HG02840 (cell line): ENCODE results near the gene DNM2.
"Not testable (repeated sequence)": the region's sequence is repeated elsewhere in the genome, so short reads cannot be mapped to it uniquely, and the experiment has no call there.

Experiments used
- ATAC-seq: cut with Tn5 transposase; IDR thresholded peaks from one replicate; pipeline ENCODE4 v1.9.1; 2021; ENCODE audit warnings: mild to moderate bottlenecking, moderate library complexity, moderate number of reproducible peaks; ENCODE audit not compliant: unreplicated experiment, low FRiP score

The DNM2 gene

DNA sequence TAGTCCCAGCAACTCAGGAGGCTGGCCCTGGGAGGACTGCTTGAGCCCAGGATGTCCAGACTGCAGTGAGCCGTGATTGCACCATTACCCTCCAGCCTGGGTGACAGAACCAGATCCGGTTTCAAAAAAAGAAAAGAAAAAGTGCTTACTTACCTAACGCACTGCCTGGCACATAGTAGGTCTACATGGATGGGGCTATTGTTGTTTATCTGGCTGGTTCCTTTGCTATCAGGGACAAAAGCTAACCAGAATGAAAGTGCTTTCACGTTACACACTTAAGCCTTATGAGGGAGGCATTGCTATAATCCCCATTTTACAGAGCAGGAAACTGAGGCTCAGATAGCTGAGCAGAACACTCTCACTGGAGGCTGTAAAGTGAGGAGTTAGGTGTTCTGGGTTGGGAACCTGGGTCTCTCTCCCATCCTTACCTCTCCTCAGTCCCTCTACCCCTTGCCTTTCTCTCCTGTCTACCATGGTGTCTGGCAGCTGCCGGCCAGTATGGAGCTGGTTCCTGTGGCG is 2.8 kb downstream of the DNM2 start:
- ATAC-seq = no peak

DNA sequence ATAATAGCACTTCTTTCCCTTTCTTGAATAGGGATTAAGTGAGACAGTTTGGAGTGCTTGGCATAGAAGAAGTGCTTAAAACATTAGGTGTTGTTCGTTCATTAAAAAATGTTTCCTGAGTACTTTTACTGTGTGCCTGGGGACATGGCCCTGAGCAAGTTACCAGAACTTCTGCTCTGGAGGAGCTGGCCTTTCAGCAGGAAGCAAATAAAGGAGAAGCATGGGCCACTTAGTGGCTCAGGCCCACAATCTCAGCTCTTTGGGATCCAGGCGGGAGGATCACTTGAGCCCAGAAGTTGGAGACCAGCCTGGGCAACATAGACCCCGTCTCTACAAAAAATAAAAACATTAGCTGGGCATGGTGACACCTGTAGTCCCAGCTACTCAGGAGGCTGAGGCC is 5.7 kb downstream of the DNM2 start:
- ATAC-seq = no peak

DNA sequence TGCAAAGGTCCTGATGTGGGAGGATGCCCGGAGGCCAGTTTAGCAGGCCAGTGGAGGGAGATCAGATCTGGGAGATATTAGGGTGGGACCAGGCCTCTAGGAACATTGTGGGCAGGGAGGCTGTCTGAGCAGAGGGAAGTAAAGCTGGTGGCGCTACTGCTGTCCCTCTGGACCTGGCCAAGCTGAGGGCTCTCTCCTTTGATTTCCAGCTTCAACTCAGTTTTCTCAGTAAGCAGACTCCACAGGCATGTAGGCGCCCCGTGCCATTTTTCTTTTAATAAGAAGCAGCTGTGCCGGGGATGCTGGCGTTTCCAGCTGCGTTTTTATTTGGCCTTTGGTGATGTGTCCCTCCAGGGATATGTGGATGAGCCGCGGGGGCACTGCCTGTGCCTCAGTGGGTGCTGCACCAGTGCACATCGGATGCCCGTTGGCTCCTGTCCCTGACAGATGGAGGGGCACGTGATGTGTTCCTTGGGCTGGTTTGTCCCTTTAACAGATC is 6.7 kb downstream of the DNM2 start:
- ATAC-seq = no peak

DNA sequence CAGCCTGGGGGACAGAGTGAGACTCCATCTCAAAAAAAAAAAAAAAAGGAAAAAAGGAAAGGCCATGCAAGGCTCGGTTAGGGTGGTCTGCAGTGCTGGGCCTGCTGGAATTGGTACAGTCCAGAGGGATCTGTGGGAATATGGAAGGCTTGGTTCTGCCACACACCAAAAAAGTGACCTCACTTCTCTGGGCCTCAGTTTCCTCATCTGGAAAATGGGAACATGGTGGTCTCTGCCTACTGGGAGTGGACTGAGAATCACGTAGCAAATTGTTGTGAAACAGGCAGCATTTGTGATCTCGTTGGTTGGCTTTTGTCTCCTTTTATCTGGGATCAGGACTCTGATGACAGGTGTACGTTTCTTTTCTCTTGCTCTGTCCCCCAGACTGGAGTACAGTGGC is 7.5 kb downstream of the DNM2 start:
- ATAC-seq = no peak

DNA sequence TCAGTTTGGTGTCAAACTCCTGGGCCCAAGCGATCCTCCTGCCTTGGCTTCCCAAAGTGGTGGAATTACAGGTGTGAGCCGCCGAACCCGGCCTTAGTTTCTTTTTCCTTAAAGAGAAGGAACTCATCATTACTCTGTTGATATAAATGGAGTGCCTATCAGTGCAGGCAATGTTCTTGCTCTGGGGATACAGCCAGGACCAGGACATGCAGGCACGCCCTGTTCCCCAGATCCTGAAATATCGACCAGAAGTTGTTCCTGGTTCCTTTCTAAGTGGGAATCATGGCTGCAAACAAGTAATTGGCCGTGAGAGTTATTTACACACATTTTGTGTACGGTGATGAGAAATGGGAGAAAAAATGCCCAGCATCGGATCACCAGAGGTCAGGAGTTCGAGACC is 8.4 kb downstream of the DNM2 start:
- no peak for ATAC-seq

DNA sequence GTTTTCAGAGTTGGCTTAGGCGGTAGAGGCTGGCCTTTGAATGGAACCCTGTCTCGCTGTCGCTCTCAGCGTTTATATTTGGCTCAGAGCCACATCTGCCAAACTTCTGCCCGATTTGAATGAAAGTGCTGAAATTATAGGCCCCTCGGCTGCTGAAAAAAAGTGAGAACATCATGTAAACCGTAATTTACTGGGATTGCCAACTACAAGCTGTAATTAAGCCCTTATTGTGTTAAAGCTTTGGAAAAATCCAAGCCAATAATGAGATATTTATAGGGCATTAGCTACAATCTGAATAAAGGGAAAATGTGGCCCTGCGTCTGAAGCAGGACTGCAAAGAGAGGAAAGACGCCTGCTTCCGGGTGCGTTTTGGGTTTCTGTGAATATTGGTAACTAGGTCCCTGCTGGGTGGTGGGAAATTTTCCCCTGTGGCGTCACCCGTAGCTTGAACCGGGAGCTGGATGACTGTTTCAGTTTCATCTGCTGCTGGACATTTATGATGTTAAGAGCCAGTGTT is 9.9 kb downstream of the DNM2 start:
- no peak for ATAC-seq

DNA sequence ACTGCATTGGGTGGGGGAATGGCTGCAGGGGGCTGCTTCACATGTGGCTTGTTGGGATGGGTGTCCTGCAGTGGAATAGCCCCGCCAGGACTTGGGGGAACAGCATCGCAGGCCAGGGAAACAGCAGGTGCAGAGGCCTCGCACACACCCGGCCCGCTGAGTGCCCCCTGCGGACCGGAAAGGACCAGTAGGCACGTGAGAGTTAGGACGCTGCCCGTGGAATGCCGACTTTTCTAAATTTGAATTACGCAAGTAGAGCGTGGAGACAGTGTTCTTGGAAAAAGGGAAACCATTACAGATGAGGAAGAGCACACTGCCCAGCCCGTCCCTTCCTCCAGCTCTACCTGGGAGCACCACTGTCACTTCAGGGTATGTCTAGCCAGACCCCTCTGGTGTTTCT is 11.5 kb downstream of the DNM2 start:
- no peak for ATAC-seq

DNA sequence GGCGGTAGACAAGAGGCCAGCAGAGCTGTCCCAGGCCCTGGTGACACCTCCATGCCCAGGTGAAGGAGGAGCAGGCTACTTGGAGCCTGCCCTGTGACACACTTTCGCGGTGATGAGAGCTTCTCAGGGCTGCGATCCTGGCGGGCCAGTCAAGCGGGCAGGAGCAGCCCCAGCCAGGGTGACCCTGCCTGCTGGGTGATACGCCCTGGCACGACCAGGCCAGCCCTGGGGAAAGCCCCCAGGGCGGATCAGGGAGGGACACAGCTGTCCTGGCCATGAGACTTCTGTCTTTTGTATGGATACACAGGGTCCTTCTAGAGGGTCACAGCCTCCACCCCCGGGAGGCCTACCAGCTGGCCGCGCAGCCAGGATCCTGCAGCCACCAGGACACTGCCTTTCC is 13.1 kb downstream of the DNM2 start:
- no peak for ATAC-seq

DNA sequence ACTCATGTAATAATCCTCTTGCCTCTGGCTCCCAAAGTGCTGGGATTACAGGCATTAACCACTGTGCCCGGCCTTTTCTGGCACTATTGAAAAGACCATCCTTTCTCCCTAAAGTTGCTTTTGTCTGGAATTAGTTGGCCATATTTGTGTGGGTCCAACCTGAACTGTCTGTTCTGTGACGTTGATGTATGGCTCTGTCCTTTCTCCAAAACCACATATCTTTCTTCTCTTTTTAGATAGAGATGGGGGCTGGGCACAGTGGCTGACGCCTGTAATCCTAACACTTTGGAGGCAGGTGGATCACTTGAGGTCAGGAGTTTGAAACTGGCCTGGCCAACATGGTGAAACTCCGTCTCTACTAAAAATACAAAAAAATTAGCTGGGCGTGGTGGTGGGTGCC is 17.9 kb downstream of the DNM2 start:
- no peak for ATAC-seq

DNA sequence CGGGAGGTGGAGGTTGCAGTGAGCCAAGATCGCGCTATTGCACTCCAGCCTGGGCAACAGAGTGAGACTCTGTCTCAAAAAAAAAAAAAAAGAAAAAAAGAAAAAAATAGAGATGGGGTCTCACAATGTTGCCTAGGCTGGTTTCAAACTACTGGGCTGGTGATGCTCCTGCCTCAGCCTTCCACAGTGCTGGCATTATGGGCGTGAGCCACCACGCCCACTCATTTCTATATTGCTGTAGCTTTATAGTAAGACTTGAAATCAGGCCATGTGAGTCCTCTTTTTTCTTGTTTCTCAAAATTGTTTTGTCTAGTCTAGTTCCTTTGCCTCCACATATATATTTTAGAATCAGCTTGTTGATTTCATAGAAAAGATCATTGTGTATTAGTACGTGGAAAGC is 18.3 kb downstream of the DNM2 start:
- no peak for ATAC-seq

DNA sequence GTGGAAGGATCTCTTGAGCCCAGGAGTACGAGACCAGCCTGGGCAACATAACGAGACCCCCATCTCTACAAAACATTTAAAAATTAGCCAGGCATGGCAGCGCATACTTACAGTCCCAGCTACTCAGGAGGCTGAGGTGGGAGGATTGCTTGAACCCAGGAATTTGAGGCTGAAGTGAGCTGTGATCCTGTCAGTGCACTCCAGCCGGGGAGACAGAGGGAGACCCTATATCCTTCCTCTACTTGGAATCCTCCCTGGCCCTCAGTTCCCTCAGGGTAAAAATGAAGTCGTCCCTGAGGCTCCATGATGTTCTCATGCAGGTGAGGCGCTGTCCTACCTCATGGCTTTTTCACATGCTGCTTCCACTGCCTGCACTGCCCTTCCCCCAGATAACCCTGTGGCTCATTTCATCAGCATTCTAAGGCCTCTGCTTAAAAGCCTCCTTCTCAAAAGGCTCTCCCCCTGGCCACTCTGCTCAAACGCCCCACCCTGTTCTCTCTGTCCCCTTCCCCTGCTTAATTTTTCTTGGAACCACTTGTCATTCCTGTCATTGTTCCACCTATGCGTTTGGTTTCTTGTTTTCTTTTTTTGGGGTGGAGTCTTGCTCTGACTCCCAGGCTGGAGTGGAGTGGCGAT is 19.2 kb downstream of the DNM2 start:
- ATAC-seq = no peak

DNA sequence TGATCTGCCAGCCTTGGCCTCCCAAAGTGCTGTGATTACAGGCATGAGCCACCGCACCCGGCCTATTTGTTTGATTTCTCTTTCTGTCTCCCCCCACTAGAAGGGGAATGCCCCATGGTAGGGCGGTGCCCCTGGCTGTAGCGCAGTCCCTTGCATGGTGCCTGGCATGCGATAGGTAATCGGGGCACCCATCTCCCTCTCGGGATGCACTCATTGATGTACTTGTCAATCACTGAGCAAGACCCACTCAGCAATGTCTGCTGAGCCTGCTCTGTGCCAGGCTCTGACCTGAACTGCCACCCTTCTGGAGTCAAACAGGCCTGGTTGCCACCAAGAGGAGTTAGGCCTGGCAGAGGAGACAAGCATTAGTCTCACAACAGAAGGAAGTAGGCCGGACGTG is 19.8 kb downstream of the DNM2 start:
- ATAC-seq = no peak

DNA sequence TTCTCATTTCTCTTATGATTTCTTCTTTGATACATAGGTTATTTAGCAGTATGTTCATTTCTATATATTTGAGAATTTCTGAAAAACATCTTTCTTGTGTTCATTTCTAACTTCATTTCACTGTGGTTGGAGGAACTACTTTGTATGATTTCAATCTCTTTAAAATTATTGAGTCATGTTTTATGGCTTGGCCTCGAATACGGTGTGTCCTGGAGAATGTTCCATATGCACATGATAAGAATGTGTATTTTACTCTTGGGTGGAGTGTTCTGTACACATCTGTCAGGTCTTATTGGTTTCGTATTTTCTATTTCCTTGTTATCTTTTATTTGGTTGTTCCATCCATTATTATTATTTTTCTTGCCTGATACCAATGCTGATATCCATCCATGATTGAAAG is 22.9 kb downstream of the DNM2 start:
- no peak for ATAC-seq

DNA sequence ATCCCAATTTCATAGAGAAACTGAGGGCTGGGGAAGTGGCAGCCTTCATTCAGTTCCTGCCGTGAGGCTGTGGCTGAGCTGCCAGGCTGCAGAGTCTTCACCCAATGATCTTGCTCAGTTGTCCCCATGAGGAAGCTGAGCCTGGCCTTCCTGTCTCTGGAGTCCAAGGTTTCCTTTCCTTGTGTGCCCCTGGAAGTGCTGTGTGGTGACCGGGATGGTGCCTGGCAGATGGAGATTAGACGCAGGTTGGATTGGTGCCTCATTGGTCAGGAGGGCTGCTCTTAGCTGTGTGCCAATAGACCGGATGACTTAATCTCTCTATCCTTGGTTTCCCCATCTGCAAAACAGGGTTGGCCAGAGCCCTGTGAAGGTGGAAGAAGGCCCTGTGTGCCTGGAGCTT is 24.6 kb downstream of the DNM2 start:
- no peak for ATAC-seq

DNA sequence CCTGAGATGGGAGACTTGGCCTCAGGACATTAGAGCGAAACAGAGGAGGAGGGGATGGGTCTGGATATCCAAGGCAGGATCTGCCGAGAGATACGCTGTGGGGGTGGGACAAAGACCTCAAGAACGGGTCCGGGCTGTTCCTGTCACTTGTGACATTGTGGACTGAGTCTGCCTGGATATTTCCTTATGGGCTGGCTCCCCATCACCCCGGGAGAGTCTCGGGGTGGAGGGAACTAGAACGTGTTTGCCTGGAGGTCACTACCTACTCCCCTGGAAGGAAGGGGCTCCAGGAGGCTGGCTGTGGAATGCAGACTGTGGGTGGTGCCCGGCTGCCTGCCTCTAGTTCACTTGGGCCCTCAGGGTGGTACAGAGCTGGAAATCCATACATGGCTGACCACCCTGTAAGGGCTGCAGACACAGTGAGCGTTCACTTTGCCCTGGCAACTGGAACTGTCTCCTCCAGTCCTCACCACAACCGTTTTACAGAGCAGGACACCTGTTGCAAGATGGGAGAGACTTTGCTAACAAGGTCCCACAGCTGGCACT is 26.4 kb downstream of the DNM2 start:
- ATAC-seq = no peak

DNA sequence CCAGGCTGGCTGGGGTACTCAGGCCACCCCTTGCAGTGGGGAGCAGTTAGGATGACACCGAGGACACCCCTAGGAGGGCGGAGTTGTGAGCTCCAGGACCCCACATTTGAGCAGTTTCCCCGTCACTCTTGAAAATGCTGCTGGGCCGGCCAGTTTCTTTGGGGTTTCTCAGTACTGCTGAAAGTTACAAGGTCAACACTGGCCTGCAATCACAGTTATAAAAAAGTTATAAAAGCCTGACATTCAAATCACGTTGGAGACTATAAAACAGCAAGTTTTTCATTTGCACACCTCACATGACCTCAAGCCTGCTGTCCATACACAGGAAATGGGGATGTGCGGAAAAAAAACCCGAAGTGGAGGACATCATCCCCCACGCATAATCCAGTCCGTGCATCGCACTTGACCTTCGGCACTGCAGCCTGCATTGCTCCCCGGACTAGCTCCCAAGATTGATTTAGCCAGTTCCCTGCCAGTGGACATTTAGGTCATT is 27.0 kb downstream of the DNM2 start:
- no peak for ATAC-seq

DNA sequence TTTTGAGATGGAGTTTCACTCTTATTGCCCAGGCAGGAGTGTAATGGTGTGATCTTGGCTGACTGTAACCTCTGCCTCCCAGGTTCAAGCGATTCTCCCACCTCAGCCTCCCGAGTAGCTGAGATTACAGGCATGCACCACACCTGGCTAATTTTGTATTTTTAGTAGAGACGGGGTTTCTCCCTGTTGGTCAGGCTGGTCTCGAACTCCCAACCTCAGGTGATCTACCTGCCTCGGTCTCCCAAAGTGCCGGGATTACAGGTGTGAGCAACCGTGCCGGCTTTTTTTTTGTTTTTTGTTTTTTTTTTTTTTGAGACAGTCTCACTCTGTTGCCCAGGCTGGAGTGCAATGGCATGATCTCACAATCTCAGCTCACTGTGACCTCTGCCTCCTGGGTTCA is 28.6 kb downstream of the DNM2 start:
- not testable (repeated sequence) for ATAC-seq

DNA sequence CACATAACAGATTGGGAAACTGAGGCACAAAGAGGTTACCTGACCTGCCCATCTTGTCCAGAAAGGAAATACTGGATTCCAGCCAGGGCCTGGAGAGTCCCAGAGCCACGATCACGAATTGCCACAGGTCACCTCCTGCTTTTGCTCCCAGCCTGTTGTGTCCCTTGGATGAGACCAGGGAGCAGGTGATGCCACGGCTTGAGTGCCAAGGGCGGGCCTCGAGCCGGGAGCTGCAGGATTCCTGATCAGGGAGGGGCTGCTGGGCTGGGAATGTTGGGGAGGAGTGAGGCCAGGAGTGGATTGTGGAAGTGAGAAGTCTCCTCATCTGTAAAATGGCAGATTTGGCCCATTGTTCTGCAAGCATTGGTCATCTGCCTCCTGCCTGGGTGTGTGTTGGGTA is 29.4 kb downstream of the DNM2 start:
- no peak for ATAC-seq

DNA sequence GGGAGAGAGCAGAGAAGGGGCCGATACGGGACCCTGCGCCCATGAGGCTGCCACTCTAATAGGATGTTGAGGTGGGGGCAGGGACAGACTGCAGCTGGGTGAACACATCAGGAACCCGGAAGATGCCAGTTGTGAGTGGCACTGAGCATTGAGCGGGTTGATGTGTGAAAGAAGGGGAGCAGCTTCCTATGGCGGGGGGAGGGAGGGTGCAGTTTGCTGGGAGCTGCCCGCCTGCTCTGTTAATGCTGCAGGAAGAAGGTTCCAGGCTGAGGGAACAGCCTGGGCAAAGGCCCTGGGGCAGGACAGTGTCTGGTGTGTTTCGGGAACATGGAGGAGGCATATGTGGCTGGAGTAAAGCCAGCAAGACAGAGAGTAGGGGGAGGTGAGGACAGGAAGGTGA is 29.8 kb downstream of the DNM2 start:
- ATAC-seq = no peak

DNA sequence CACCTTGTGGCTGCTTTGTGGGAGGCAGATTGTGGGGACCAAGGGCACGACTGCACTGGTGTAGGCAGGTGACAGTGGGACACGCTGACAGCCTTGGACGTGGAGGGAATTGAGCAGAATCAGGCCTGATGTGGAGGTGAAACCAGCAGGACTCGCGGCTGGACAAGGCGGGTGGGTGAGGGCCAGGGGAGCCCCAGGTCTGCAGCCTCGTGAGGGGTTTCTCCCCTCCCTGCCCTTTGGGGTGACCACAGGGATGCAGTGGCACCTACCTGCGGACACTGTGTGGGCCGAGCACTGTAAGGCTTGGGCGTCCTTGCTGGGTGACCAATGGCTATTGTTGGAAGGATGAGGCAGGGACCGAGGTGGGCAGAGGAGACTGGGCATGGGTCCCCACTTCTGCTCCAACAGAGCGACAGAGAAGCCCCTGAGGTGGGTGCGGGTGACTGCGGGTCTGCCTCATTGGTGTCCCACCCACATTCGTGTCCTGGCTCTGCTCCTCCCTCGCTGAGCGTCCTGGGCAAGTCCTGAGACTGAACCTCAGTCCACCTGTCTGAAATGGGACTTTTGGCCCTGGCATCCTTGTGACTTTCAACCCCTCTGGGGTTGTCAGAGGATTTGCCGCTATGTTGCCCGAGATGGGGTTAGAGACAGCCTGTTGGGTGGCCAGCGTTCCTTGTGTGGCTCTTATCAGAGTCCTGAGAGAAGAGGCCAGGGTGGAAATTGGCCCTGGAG is 30.5 kb downstream of the DNM2 start:
- no peak for ATAC-seq

DNA sequence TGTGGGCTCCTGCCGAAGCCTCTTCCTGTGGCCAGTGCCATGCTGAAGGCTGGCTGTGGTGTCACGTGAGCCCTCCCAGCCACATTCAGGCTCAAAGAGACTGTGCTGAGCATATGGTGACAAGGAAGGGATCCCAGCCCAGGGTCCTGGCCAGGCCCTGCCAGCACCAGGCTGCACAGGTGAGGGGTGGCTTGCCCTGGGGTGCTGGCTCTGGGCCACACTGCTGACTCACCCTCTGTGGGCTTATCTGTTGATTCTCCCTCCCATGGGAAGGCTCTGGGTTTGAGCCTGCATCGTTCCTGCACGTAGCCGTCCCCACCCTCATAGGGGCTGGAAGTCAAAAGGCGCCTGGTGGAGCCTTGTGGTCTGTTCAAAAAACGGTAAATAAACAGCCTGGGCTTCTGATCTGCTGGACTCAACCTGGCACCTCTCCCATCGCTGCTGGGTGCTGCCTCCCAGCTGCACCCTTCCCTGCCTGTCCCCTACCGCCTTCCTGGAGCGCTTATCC is 31.1 kb downstream of the DNM2 start:
- no peak for ATAC-seq
